HepG2 (cell line): Measurements from ENCODE around the gene IZUMO4. TPM values are rescaled to one million over a fixed set of nuclear protein-coding genes. Genes with fewer than 3 reads are reported as not detected.

Experiments
- CENPT ChIP-seq: sonication (generic); formaldehyde crosslinking; IDR thresholded peaks from 2 replicates; pipeline ENCODE4 v1.8.0; 2022; ENCODE audit warnings: low read depth, mild to moderate bottlenecking, moderate library complexity, missing genetic modification reagents
- DMAP1 ChIP-seq: IDR thresholded peaks from 2 replicates; pipeline ENCODE4 v1.6.1; 2016
- FOXO1 ChIP-seq: sonication (generic); formaldehyde crosslinking; IDR thresholded peaks from 2 replicates; pipeline ENCODE4 v1.4.0; 2020; ENCODE audit warnings: missing genetic modification reagents
- JUND ChIP-seq: sonication (generic); formaldehyde crosslinking; IDR thresholded peaks from 2 replicates; pipeline ENCODE4 v1.8.0; 2022; ENCODE audit warnings: mild to moderate bottlenecking, missing genetic modification reagents
- KDM3A ChIP-seq: IDR thresholded peaks from 2 replicates; pipeline ENCODE4 v1.6.1; 2018; ENCODE audit warnings: low read depth, missing compliant biosample characterization
- PHF21A ChIP-seq: sonication (generic); formaldehyde crosslinking; IDR thresholded peaks from 2 replicates; pipeline ENCODE4 v1.5.0; 2020; ENCODE audit warnings: mild to moderate bottlenecking, missing genetic modification reagents
- PRPF4 ChIP-seq: fragments of 200-400 bp; formaldehyde crosslinking; IDR thresholded peaks from 2 replicates; pipeline ENCODE4 v1.6.1; 2016; ENCODE audit warnings: low read length, low read depth; ENCODE audit not compliant: poor library complexity, severe bottlenecking
- ZFP1 ChIP-seq: IDR thresholded peaks from 2 replicates; pipeline ENCODE4 v1.6.1; 2016
- ZFP37 ChIP-seq: sonication (generic); formaldehyde crosslinking; IDR thresholded peaks from 2 replicates; pipeline ENCODE4 v1.4.0; 2020; ENCODE audit warnings: missing genetic modification reagents, borderline replicate concordance
- ZNF549 ChIP-seq: sonication (generic); formaldehyde crosslinking; IDR thresholded peaks from 2 replicates; pipeline ENCODE4 v1.5.0; 2020; ENCODE audit warnings: missing genetic modification reagents
- ZNF639 ChIP-seq: conservative IDR thresholded peaks from 2 replicates; pipeline ENCODE4 v1.6.1; 2018; ENCODE audit warnings: missing genetic modification reagents
- ZNF781 ChIP-seq: sonication (generic); formaldehyde crosslinking; IDR thresholded peaks from 2 replicates; pipeline ENCODE4 v1.5.1; 2020; ENCODE audit warnings: borderline replicate concordance, mild to moderate bottlenecking, missing genetic modification reagents; ENCODE audit errors: not compliant biosample characterization
- ZSCAN21 ChIP-seq: sonication (generic); formaldehyde crosslinking; IDR thresholded peaks from 2 replicates; pipeline ENCODE4 v1.8.0; 2022; ENCODE audit warnings: mild to moderate bottlenecking, missing genetic modification reagents, moderate library complexity, borderline replicate concordance
- polyA plus RNA-seq, 8 experiments: library from polyadenylated mRNA; depleted of rRNA in 3 of 8; stranded (reverse) in 7 of 8; unstranded in 1 of 8; fragments of >200 nt; fragmentation: Illumina TruSeq in 4 of 8; extraction: Trizol in 4 of 8; gene quantifications; 2 replicates each; pipeline versions ENCODE4 v1.2.1 to v1.2.3, GENCODE V29; 2011 to 2016; ENCODE audit warnings: low read depth in 4 of 8, missing spikeins in 1 of 8, mixed read lengths in 1 of 8; ENCODE audit not compliant: insufficient read depth in 1 of 8
- total RNA-seq, 5 experiments: library from RNA; depleted of rRNA; stranded (reverse); fragments of >200 nt; fragmentation: Illumina TruSeq; extraction: Trizol; gene quantifications; 2 replicates each; pipeline ENCODE4 v1.2.3, GENCODE V29; 2016; ENCODE audit warnings: low read depth in 1 of 5
- TF ChIP-seq, protein P1 (sequence below): sonication (generic); formaldehyde crosslinking; IDR thresholded peaks from 2 replicates; pipeline ENCODE4 v1.4.0; 2020; ENCODE audit warnings: missing genetic modification reagents
- TF ChIP-seq, protein P2 (sequence below): sonication (generic); formaldehyde crosslinking; IDR thresholded peaks from 2 replicates; pipeline ENCODE4 v1.4.0; 2020; ENCODE audit warnings: missing genetic modification reagents, borderline replicate concordance
- TF ChIP-seq, protein P3 (sequence below): sonication (generic); formaldehyde crosslinking; IDR thresholded peaks from 2 replicates; pipeline ENCODE4 v1.8.0; 2022; ENCODE audit warnings: missing genetic modification reagents, mild to moderate bottlenecking, inconsistent platforms, borderline replicate concordance
- TF ChIP-seq, protein P4 (sequence below): sonication (generic); formaldehyde crosslinking; conservative IDR thresholded peaks from 2 replicates; pipeline ENCODE4 v1.4.0; 2020; ENCODE audit warnings: mild to moderate bottlenecking, missing genetic modification reagents, moderate library complexity

Gene IZUMO4
- total and polyA plus RNA-seq, 2 of the 13 experiments (the other 11 are each of a cell fraction or from before 2014, with no cell fraction given), result 0.77 to 3.9 TPM

GRCh38 chr19:2049741-2050348 is 46.9 kb upstream of the IZUMO4 start (continued):
- TF ChIP-seq ZNF639 (CRISPR knock-in tag) (no peak), JUND (CRISPR knock-in tag) (no peak; the same call in 1 of the 2 replicates), ZNF549 (CRISPR knock-in tag) (no peak), CENPT (CRISPR knock-in tag) (no peak), ZFP37 (CRISPR knock-in tag) (no peak), PRPF4 (no peak), ZSCAN21 (CRISPR knock-in tag) (no peak; the same call in 1 of the 2 replicates), DMAP1 (CRISPR knock-in tag) (no peak), ZNF781 (no peak), KDM3A (CRISPR knock-in tag) (no peak), FOXO1 (CRISPR knock-in tag) (no peak), ZFP1 (CRISPR knock-in tag) (no peak), PHF21A (CRISPR knock-in tag) (peak; percentile 60; the same call in 1 of the 2 replicates)
- TF ChIP-seq, protein P1, sequence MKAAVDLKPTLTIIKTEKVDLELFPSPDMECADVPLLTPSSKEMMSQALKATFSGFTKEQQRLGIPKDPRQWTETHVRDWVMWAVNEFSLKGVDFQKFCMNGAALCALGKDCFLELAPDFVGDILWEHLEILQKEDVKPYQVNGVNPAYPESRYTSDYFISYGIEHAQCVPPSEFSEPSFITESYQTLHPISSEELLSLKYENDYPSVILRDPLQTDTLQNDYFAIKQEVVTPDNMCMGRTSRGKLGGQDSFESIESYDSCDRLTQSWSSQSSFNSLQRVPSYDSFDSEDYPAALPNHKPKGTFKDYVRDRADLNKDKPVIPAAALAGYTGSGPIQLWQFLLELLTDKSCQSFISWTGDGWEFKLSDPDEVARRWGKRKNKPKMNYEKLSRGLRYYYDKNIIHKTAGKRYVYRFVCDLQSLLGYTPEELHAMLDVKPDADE (CRISPR knock-in tag), result no peak
- TF ChIP-seq, protein P2, sequence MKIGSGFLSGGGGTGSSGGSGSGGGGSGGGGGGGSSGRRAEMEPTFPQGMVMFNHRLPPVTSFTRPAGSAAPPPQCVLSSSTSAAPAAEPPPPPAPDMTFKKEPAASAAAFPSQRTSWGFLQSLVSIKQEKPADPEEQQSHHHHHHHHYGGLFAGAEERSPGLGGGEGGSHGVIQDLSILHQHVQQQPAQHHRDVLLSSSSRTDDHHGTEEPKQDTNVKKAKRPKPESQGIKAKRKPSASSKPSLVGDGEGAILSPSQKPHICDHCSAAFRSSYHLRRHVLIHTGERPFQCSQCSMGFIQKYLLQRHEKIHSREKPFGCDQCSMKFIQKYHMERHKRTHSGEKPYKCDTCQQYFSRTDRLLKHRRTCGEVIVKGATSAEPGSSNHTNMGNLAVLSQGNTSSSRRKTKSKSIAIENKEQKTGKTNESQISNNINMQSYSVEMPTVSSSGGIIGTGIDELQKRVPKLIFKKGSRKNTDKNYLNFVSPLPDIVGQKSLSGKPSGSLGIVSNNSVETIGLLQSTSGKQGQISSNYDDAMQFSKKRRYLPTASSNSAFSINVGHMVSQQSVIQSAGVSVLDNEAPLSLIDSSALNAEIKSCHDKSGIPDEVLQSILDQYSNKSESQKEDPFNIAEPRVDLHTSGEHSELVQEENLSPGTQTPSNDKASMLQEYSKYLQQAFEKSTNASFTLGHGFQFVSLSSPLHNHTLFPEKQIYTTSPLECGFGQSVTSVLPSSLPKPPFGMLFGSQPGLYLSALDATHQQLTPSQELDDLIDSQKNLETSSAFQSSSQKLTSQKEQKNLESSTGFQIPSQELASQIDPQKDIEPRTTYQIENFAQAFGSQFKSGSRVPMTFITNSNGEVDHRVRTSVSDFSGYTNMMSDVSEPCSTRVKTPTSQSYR (CRISPR knock-in tag), result peak; percentile 58; the same call in 1 of the 2 replicates
- TF ChIP-seq, protein P3, sequence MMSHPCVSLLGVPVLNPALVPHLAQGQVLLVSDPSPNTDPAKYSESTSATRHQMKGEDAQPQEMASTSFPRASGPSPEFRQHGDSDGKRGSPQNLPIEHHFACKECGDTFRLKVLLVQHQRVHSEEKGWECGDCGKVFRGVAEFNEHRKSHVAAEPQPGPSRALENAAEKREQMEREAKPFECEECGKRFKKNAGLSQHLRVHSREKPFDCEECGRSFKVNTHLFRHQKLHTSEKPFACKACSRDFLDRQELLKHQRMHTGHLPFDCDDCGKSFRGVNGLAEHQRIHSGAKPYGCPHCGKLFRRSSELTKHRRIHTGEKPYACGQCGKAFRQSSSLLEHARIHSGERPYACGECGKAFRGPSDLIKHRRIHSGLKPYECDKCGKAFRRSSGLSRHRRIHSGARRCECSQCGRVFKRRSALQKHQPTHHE, result peak; percentile 66; the same call in 1 of the 2 replicates
- TF ChIP-seq, protein P4, sequence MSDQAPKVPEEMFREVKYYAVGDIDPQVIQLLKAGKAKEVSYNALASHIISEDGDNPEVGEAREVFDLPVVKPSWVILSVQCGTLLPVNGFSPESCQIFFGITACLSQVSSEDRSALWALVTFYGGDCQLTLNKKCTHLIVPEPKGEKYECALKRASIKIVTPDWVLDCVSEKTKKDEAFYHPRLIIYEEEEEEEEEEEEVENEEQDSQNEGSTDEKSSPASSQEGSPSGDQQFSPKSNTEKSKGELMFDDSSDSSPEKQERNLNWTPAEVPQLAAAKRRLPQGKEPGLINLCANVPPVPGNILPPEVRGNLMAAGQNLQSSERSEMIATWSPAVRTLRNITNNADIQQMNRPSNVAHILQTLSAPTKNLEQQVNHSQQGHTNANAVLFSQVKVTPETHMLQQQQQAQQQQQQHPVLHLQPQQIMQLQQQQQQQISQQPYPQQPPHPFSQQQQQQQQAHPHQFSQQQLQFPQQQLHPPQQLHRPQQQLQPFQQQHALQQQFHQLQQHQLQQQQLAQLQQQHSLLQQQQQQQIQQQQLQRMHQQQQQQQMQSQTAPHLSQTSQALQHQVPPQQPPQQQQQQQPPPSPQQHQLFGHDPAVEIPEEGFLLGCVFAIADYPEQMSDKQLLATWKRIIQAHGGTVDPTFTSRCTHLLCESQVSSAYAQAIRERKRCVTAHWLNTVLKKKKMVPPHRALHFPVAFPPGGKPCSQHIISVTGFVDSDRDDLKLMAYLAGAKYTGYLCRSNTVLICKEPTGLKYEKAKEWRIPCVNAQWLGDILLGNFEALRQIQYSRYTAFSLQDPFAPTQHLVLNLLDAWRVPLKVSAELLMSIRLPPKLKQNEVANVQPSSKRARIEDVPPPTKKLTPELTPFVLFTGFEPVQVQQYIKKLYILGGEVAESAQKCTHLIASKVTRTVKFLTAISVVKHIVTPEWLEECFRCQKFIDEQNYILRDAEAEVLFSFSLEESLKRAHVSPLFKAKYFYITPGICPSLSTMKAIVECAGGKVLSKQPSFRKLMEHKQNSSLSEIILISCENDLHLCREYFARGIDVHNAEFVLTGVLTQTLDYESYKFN (CRISPR knock-in tag), result peak; percentile 35
